Cerebellar nuclear complex (tissue), 1 donor: Measurements from ENCODE around the gene BAIAP2L2.
A peak's percentile ranks its signal among the peaks of the same experiment; 100 is the strongest.
"Not testable (repeated sequence)": the region's sequence is repeated elsewhere in the genome, so short reads cannot be mapped to it uniquely, and the experiment has no call there.

Experiments used
- DNase-seq, 2 experiments: peaks; one replicate each; lab custom pipeline; 2025; lab: John Stamatoyannopoulos, UW

Gene BAIAP2L2

DNA sequence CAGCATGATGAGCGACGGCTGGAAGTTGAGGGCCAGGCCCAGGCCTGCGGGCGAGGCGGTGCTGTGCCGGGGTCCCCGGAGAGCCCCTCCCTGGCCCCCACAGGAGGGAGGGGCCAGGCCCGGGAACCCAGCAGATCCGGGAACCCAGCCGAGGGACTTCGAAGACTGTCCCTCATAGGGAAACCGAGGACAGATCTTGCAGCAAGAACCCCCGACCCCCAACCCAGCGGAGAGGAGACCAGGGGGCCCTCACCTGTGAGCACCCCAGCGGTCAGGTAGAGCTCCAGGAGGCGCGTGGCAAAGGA lies 28.9 kb downstream of the BAIAP2L2 start:
- no peak for DNase-seq

DNA sequence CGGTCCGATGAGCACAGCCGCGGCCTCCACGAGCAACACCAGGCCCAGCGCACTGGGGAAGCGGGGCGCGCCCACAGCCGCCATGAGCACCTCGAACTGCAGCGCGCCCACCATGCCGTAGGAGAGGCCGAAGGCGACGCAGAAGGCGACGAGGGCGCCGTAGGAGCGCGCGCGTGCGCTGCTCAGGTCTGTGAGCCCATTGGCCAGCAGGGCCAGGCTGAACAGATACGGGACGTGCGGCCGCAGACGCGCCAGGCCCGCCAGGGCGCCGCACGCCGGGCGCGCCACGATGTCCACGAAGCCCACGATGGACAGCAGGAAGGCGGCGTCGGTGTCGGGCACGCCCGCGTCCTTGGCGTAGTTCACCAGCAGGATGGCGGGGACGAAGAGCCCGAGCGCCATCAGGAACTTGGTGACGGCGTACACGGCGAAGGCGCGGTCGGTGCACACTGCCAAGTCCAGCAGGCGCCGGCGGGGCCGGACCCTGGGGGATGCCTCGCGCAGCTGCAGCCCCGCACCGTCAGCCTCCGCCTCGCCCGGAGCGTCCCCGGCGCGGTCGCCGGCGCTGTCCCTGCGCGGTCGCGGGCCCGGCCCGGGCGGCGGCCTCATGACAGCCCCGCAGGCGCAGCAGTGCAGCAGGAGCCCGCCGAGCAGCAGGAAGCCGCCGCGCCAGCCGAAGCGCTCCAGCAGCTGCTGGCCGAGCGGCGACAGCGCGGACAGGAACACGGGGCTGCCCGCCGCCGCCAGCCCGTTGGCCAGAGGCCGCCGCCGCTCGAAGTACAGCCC lies 29.4 kb downstream of the BAIAP2L2 start:
- no peak for DNase-seq

GRCh38 chr22:38080474-38080849 lies 30.0 kb downstream of the BAIAP2L2 start:
- DNase-seq = no peak

GRCh38 chr22:38079804-38080203 lies 30.7 kb downstream of the BAIAP2L2 start:
- no peak for DNase-seq

- DNase-seq = not testable (repeated sequence)
Observed at GRCh38 chr22:38079208-38079607, 31.3 kb downstream of the BAIAP2L2 start.

DNA sequence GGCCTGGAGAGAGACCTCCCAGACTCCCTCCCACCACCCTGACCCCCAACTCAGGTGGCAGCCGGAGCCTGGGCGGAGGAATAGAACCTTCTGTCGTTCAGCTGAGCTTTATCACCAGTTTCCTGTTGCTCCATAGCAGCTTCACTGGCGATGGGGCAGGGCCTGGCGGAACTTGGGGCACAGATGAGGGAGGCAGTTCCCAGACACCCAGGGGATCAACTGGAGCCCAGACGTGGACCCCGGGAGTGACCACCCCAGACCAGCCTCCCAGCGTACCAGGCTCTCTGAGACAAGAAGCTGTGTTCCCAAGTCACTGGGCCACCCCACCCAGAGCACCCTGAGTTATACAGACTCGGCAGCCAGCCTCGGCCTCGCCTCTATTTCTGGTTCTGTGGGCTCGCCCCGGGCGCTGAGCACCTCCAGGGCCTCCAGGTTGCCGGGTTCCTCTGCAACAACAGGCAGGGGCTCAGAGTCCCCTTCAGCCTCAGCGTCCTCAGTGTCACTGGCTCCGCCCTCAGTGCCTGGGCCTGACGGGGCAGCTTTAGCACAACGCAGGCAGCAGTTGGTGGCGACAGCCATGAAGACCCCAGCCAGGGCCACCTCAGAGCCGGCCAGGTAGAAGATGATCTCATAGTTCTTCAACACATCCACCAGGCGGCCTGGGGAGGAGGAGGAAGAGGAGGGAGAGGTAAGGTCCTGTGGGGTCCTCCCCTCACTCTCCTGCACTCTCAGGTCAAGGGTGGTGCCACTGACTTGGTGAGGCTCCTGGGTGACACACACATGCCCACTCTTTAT lies 32.2 kb downstream of the BAIAP2L2 start:
- no peak for DNase-seq

DNA sequence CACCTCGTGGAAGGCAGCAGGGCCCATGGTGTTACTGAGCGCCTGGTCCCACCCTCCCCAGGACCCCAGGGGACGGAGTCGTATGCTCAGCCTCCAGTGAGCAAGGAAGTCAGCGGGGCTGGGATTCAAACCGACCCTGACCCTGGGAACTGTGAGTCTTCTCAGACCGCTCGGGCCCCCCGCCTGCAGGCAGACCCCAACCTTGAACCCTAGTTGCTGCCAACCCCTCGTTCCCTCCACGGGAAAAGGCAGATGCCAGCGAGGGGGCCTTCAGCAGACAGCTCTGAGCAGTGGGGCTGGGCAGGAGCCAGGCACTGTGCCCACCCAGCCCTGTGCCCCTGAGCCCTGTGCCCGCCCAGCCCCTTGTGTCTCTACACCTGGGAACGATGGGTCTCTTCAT lies 32.9 kb downstream of the BAIAP2L2 start:
- no peak for DNase-seq

DNA sequence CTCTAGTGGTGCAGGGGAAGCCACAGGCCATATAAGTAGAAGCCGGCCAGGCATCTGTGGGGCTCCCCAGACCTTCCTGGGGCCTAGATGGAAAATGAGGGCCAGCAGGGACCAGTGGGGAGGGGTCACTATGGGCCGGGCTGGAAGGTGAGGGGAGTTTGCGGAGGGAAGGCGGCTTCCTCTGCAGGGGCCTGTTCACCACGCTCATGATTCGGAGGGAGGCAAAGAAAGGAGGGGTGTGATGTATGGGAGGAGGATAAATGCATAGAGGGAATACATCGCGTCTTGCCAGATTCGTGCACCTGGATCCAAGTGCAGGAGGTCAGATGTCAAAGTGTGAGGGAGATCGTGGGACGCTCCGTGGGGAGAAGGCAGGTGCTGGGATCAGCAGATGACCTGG lies 33.4 kb downstream of the BAIAP2L2 start:
- no peak for DNase-seq

- DNase-seq = no peak
Observed at GRCh38 chr22:38075961-38076360, 34.5 kb downstream of the BAIAP2L2 start.

DNA sequence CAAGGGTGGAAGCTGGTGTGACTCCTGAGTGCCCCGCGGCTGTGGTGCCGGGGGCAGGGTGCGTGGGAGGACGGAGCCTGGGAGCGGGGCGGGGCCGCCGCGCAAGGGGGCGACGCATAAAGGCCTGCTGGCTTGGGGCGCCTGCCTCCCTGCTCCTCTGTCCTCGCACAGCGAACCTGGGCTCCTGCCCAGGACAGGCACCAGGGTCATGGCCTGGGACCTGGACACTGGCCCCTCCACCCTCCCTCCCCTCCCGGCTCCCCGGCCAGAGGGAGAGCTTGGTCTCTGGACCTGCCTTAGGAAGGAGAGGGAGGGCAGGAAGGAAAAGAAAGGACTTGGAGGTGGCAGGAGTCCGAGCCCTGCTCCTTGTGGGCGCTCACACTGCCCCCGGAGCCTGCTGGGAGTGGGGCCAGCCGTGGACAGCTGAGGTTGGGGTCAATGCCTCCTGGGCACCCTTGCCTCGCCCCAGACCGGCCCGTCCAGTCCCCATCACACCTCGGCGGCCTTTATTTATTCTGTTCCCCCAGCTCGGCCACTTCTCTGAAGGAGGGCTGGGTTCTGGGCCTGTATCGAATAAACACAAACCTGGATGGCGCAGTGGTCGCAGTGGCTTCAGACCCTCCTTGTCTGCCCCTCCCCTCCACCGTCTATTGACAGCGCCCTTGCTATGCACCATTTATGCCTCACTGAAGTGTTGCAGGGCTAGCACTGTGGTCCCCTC lies 35.2 kb downstream of the BAIAP2L2 start:
- DNase-seq = no peak

GRCh38 chr22:38074181-38075104 lies 36.0 kb downstream of the BAIAP2L2 start:
- no peak for DNase-seq

GRCh38 chr22:38073150-38074130 lies 37.0 kb downstream of the BAIAP2L2 start:
- no peak for DNase-seq

- no peak for DNase-seq
Observed at GRCh38 chr22:38072322-38073149, 37.9 kb downstream of the BAIAP2L2 start.

GRCh38 chr22:38071421-38072321 lies 38.8 kb downstream of the BAIAP2L2 start:
- DNase-seq = no peak

DNA sequence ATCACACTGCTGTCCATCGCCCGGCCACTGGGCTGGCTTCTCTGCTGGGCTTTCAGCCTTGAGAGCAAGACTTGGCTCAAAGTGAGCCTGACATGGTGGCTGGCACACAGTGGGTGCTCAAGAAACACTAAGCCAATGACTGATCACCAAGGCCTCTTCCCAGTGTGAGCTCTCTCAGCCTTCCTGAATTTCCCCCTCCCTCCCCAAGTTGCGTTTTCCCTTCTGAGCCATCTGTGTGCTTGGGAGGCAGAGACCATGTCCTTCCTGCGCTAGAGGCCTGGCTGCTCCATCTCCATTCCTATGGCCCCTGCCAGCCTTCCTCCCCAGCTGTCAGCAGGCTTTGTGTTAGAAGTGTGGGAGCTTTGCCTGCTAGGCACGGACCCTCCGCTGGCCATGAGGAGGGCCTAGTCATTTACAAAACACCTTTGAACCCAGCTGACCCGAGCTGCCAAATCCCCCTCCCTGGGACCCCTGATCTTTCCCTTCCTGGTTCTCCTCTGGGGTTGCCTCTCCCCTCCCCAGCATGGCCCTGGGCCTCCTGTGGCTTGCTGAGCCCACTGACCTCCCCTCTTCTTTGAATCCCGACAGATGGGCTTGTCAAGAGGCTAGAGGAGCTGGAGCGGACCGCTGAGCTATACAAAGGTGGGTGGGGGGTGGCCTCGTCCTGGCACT lies 40.1 kb downstream of the BAIAP2L2 start:
- DNase-seq = no peak

DNA sequence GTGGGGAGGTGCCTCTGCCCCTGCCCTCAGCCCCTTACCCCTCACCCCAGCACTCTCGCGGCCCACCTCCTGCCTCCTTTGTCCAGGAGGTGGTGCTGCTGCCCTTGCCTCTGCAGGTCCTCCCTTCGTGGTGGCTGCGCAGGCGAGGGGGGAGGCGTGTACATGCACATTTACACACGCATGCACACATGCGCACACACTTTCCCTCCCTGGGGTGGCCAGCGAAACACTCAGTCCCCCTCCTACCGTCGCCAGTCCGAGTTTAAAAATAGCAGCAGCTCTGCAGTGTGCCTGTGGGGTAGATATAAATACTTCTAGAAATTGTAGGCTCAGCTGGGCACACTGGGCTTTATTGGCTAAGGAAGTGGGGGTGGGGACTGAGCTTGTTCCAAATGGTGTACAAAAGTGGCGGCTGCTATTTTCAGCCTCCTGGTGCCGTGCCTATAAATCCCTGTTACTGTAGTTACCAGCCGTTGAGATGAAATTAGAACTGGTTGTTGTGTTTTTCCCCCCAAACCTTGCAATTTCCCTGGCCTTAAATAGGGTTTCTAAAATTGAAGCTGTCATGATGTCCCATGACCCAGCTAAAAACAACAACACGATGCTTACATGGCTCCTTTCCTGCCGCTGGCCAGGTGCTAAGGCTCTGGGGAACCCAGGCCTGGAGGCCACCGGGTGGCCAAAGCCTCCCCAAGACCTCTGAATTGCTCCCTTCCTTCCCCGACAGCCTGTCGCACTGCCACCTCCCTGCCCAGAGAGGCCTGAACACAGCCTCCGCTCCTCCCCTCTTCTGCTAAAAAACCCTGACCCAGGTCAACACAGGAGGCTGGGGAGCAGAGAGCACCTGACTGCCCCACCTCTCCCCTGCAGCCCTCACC lies 40.9 kb downstream of the BAIAP2L2 start:
- peak; percentile 69 to 97 for DNase-seq
